Stimulated activated CD4-positive, alpha-beta T cell treated with anti-CD3 and anti-CD28 coated beads, Interleukin-1b, Interleukin-23, amount 100 ng/mL, for 48 hours (primary cell): ENCODE data around the gene RUNX1.

ENCODE experiments used
- DNase-seq: peaks from one replicate; pipeline ENCODE4 v3.0.0-alpha.2; 2020

RUNX1 gene

GRCh38 chr21:34889676-34890469 is 159.2 kb downstream of the RUNX1 start:
- DNase-seq: peak; percentile 83

DNA sequence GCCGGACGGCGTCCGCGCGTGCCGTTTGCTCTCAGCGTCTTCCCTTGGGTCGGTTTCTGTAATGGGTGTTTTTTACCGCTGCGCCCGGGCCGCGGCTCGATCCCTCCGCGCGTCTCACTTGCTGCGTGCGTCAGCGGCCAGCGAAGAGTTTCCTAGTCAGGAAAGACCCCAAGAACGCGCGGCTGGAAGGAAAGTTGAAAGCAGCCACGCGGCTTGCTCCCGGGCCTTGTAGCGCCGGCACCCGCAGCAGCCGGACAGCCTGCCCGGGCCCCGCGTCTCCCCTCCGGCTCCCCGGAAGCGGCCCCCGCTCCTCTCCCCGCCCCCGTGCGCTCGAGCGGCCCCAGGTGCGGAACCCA is 159.8 kb downstream of the RUNX1 start:
- peak; percentile 67 for DNase-seq

DNA sequence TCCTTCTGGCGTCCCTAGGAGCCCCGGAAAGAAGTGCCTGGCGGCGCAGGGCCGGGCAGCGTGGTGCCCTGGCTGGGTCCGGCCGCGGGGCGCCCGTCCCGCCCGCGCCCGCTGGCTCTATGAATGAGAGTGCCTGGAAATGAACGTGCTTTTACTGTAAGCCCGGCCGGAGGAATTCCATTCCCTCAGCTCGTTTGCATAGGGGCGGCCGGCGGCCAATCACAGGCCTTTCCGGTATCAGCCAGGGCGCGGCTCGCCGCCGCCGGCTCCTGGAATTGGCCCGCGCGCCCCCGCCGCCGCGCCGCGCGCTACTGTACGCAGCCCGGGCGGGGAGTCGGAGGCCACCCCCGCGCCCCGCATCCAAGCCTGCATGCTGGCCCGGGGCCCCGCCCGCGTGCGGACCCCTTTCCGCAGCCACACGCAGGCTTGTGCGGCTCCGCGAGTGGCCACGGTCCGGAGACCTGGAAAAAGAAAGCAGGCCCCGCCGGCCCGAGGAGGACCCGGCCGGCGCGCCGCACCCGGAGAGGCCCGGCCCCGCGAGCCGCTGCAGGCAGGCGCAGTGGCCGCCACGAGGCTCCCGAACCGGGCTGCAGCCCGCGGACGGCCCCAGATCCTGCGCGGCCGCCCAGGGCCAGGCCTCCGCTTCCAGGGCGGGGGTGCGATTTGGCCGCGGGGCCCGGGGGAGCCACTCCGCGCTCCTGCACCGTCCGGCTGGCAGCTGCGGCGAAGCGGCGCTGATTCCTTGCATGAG is 160.4 kb downstream of the RUNX1 start:
- DNase-seq: peak; percentile 89

DNA sequence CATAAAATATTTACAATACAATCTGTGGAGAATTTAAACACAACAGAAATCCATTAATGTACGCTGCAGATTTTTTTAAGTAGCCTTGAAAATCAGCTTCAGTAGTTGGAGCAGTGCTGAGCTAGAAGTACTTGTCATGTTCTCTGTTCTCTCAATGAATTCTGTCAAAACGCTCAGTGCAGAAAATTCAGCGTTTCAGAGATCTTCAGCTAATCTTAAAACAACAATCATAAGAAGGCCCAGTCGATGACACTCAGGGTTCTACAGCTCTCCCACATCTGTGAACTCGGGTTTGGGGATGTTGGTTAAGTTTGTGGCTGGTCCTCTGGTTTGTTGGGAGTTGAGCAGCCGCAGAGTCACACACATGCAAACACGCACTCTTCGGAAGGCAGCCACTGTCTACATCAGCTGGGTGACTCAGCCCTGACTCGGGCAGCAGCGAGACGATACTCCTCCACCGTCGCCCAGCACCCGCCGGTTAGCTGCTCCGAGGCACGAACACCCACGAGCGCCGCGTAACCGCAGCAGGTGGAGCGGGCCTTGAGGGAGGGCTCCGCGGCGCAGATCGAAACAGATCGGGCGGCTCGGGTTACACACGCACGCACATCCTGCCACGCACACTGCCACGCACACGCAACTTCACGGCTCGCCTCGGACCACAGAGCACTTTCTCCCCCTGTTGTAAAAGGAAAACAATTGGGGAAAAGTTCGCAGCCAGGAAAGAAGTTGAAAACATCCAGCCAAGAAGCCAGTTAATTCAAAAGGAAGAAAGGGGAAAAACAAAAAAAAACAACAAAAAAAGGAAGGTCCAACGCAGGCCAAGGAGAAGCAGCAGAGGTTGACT is 161.2 kb downstream of the RUNX1 start:
- DNase-seq: peak; percentile 94

GRCh38 chr21:34887105-34887442 is 162.0 kb downstream of the RUNX1 start:
- peak; percentile 18 for DNase-seq

GRCh38 chr21:34886240-34887104 is 162.6 kb downstream of the RUNX1 start:
- peak; percentile 28 for DNase-seq

- DNase-seq: no peak
Observed at GRCh38 chr21:34885626-34886239, 163.4 kb downstream of the RUNX1 start.

DNA sequence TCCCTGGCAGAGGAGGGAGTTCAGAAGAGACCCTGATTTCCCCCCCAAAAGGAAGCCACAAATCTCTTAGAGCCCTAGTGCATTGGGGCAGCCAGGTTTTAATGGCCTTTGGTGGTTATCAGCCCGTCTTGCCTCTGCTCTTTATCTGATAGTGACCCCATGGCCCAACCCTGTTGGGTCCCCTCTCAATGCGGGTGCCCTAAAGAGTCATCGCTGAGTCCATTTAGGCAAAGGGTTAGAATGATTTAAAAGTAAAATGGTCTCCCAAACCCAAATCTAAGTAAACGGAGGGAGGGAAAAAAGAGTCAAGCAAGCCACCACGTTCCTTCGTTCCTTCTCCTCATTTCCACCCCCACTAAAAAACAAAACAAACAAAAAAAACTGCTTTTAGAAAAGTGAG is 164.0 kb downstream of the RUNX1 start:
- DNase-seq: no peak

GRCh38 chr21:34884346-34884929 is 164.7 kb downstream of the RUNX1 start:
- DNase-seq: no peak

- DNase-seq: no peak
Observed at GRCh38 chr21:34883491-34884271, 165.4 kb downstream of the RUNX1 start.

DNA sequence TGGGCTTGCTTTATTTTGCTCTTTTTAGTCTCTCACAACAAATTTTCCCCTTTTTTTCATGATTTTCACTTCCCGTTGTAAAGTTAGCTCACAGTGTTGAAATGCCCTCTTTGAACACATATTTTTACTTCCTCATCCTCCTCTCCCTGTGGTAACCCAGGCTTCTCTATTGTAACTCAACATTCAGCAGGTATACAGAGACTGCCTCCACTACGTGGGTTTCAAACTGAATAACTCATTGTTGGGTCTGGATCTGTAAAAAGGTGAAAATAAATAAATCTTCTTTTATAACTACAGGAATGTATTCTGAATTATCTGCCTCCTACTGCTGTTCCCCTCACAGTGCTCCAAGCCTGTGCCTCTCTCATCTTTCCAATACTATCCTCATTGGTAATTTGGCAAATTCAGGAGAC is 166.4 kb downstream of the RUNX1 start:
- no peak for DNase-seq

DNA sequence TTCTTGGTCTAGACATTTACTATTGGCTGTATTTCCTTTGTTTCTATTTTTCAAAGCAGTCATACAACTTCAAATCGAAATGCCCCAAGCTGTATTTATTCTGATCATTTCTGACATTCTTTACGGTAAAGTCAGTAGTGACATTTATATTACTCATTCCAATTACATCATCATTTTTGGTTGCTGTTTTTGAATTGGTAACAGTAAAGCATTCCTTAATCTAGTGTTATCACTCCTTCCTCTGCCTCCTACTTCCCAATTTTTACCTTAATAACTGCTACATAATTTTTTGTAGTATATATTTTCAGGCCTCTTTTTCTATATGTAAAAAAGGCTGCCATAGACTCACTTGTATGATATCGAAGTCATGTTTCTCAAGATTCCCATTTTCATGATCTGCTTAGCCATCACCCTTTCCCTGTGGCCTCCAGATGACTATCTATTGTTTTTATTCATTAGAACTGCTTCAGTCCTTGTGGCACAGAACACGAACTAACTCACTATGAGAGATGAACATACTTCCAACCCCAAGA is 167.2 kb downstream of the RUNX1 start:
- DNase-seq: no peak

DNA sequence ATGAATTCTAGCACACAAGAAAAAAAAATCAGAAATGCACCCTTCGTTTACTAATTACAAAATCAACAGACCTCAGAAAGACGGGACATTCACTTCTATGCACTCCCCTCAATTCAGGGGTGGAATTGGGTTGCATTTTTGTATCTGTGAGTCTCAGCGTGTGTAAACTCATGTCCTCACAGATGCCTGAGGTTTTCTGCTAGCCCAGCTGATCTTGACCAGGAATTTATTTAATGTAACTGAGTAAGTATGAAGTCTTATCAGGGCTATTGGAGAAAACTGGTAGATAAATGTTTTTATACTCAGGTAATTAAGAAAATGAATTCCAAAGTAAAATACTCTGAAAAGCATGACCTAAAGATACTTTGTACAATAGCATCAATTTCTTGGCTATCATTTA is 167.7 kb downstream of the RUNX1 start:
- DNase-seq: no peak

DNA sequence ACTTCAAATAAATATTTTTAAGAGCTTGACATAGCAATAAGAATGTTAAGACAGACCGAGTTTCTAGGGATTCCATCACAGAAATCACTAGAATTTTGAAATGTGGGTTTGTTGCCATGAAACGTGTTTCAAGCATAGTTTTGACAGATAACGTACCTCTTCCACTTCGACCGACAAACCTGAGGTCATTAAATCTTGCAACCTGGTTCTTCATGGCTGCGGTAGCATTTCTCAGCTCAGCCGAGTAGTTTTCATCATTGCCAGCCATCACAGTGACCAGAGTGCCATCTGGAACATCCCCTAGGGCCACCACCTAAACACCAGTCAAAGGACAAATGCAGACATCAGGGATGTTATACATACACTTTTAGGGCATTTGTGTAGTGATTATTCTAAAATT is 168.7 kb downstream of the RUNX1 start:
- no peak for DNase-seq

GRCh38 chr21:34878940-34879339 is 170.2 kb downstream of the RUNX1 start:
- DNase-seq: no peak

DNA sequence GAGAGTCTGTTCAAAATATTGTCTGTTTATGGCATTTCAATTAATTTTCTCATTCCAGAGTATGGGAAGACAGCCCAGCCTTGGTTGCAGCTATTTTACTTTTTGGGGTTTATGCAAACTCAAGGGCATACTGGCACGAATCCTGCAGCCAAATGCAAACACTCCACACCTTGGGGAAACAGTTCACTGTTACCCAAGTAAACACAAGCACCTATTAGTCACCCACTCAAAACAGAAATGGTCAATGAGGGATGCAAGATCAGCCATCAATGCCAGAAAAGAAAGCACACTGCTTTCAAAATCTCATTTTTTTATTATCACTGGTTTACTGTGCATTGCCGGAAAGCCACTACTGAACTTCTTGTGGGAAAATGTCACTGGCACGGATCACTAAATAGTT is 170.6 kb downstream of the RUNX1 start:
- no peak for DNase-seq

- no peak for DNase-seq
Observed at GRCh38 chr21:34877485-34878128, 171.5 kb downstream of the RUNX1 start.

GRCh38 chr21:34875830-34876229 is 173.3 kb downstream of the RUNX1 start:
- DNase-seq: no peak

- DNase-seq: no peak
Observed at GRCh38 chr21:34874684-34875513, 174.2 kb downstream of the RUNX1 start.
